ENCODE data around the gene CENPL.

DNA sequence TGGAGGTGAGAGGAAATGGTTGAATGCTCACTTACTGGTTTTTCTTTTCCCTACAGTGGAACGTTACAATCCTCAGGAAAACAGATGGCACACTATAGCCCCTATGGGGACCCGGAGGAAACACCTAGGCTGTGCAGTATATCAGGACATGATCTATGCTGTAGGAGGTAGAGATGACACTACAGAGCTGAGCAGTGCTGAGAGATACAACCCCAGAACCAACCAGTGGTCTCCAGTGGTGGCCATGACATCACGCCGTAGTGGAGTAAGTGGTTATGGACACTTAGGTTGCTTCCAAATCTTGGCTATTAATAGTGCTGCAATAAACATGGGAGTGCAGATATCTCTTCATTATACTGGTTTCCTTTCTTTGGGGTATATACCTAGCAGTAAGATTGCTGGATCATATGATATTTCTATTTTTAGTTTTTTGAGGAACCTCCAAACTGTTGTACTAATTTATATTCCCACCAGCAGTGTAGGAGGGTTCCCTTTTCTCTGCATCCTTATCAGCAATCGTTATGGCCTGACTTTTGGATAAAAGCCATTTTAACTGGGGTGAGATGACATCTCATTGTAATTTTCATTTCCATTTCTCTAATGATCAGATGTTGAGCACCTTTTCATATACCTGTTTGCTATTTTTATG, 49.0 kb downstream of the CENPL start:
- TF ChIP-seq CTCF (IDR thresholded peaks at IDR 0.05) = no peak
- TF ChIP-seq POLR2AphosphoS5 (IDR thresholded peaks at IDR 0.05; ENCODE audit: insufficient read depth in 1 of 2, low read depth in 1 of 2) = no peak
- TF ChIP-seq POLR2A (IDR thresholded peaks at IDR 0.05) = no peak

Measured in vagina (tissue), 2 donors.